OCI-LY3 (cell line): ENCODE measurements around the gene SGMS2.
"Not testable (repeated sequence)": the region's sequence is repeated elsewhere in the genome, so short reads cannot be mapped to it uniquely, and the experiment has no call there.

ENCODE experiments used
- H2AFZ ChIP-seq: fragments of 200-600, 300-600 bp; shearing (Covaris generic); 2 replicates; pipeline ENCODE4 v1.6.0; 2014; ENCODE audit warnings: antibody characterized with exemption, low read depth, low read length
- H3K27ac ChIP-seq: fragments of 200-600, 300-600 bp; sonication (generic); 2 replicates; pipeline ENCODE4 v1.5.1; 2014; ENCODE audit warnings: mild to moderate bottlenecking, low read length, moderate library complexity, mixed read lengths
- H3K27me3 ChIP-seq: fragments of 200-600, 300-600 bp; sonication (generic); 2 replicates; pipeline ENCODE4 v1.6.1; 2014; ENCODE audit warnings: low read depth, low read length, mixed read lengths
- H3K36me3 ChIP-seq: fragments of 200-600, 300-600 bp; sonication (generic); replicated peaks from 2 replicates; pipeline ENCODE3; 2014; ENCODE audit warnings: low read depth, low read length, mixed read lengths
- H3K4me1 ChIP-seq: fragments of 300-600, 200-600 bp; sonication (generic); 2 replicates; pipeline ENCODE4 v1.6.1; 2014; ENCODE audit warnings: low read length, mixed read lengths
- H3K4me2 ChIP-seq: fragments of 200-600, 300-600 bp; sonication (generic); 2 replicates; pipeline ENCODE4 v1.6.1; 2014; ENCODE audit warnings: low read length, mixed read lengths
- H3K4me3 ChIP-seq: fragments of 300-600, 200-600 bp; sonication (generic); 2 replicates; pipeline ENCODE4 v1.5.1; 2014; ENCODE audit warnings: antibody characterized with exemption, mild to moderate bottlenecking, low read length, moderate library complexity
- H3K79me2 ChIP-seq: fragments of 300-600, 200-600 bp; shearing (Covaris generic); 2 replicates; pipeline ENCODE4 v1.6.1; 2014; ENCODE audit warnings: mild to moderate bottlenecking, low read length, mixed read lengths
- H3K9ac ChIP-seq: fragments of 300-600, 200-600 bp; shearing (Covaris generic); 2 replicates; pipeline ENCODE4 v1.6.0; 2014; ENCODE audit warnings: mild to moderate bottlenecking, low read length, moderate library complexity
- H3K9me3 ChIP-seq: fragments of 200-600, 300-600 bp; shearing (Covaris generic); 2 replicates; pipeline ENCODE4 v1.6.1; 2014; ENCODE audit warnings: low read length, mixed read lengths; ENCODE audit not compliant: insufficient read depth
- H4K20me1 ChIP-seq: fragments of 200-600, 300-600 bp; sonication (generic); 2 replicates; pipeline ENCODE4 v1.6.1; 2016; ENCODE audit warnings: low read length, mixed read lengths; ENCODE audit not compliant: insufficient read depth
- CTCF ChIP-seq: fragments of 200-600, 300-600 bp; sonication (generic); IDR thresholded peaks from 2 replicates; pipeline ENCODE4 v1.5.1; 2014; ENCODE audit warnings: antibody characterized with exemption, low read length, low read depth
- EZH2phosphoT487 ChIP-seq: fragments of 200-600 bp; shearing (Covaris generic); IDR thresholded peaks from 2 replicates; pipeline ENCODE4 v1.6.1; 2018; ENCODE audit warnings: antibody characterized with exemption, mixed run types, low read depth

SGMS2 gene

GRCh38 chr4:107916623-107917022 lies 91.9 kb downstream of the SGMS2 start:
- no peaks in the 10 kb centered on the region for H3K27me3 ChIP-seq
- peaks cover 18% of the 10 kb centered on the region for H3K9me3 ChIP-seq
- H3K79me2 ChIP-seq = no peaks in the 10 kb centered on the region
- H3K36me3 ChIP-seq = peaks cover 12% of the 10 kb centered on the region
- H3K4me3 ChIP-seq = no peak overlapping the region
- no peak overlapping the region for H3K4me2 ChIP-seq
- H4K20me1 ChIP-seq = no peaks in the 10 kb centered on the region
- peaks cover 12% of the 10 kb centered on the region; the same call in 1 of the 2 replicates for H3K4me1 ChIP-seq
- TF ChIP-seq CTCF = no peak
- TF ChIP-seq EZH2phosphoT487 = no peak
- H3K27ac ChIP-seq = no peak overlapping the region
- H2AFZ ChIP-seq = no peak overlapping the region
- no peak overlapping the region for H3K9ac ChIP-seq

DNA sequence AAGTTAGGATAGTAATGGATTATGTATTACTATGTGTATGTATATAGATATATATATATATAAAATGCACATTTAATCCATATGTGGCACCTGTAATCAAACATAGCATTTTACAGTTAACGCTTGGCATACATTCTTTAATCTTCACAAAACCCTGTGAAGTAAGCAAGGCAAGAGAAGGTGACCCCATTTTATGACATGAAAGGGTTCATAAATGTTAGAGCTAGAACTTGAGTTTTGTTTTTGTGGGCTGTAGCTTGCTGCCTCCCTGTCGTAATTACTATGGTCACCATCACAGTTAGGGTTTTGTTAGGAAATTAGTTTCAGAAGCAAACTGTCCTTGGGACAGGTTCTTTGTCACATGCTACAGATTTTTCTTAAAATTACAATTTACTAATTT lies 92.8 kb downstream of the SGMS2 start:
- no peak overlapping the region for H3K4me2 ChIP-seq

GRCh38 chr4:107922486-107923473 lies 98.0 kb downstream of the SGMS2 start:
- H4K20me1 ChIP-seq = no peaks in the 10 kb centered on the region
- H3K4me2 ChIP-seq = no peak overlapping the region
- no peaks in the 10 kb centered on the region for H3K4me1 ChIP-seq
- no peak overlapping the region for H3K9ac ChIP-seq
- H3K4me3 ChIP-seq = no peak overlapping the region
- no peak overlapping the region for H2AFZ ChIP-seq
- no peaks in the 10 kb centered on the region for H3K79me2 ChIP-seq
- no peaks in the 10 kb centered on the region for H3K27me3 ChIP-seq
- H3K9me3 ChIP-seq = peaks cover 18% of the 10 kb centered on the region
- peaks cover 12% of the 10 kb centered on the region for H3K36me3 ChIP-seq
- no peak for TF ChIP-seq EZH2phosphoT487
- no peak overlapping the region for H3K27ac ChIP-seq

More for the DNA sequence above, 92.8 kb downstream of the SGMS2 start:
- peaks cover 12% of the 10 kb centered on the region; the same call in 1 of the 2 replicates for H3K4me1 ChIP-seq
- no peak overlapping the region for H3K27ac ChIP-seq
- peaks cover 18% of the 10 kb centered on the region for H3K9me3 ChIP-seq
- no peak for TF ChIP-seq CTCF
- TF ChIP-seq EZH2phosphoT487 = no peak
- no peak overlapping the region for H2AFZ ChIP-seq
- H3K9ac ChIP-seq = no peak overlapping the region
- H3K36me3 ChIP-seq = peaks cover 12% of the 10 kb centered on the region
- H3K27me3 ChIP-seq = no peaks in the 10 kb centered on the region
- no peaks in the 10 kb centered on the region for H4K20me1 ChIP-seq
- no peaks in the 10 kb centered on the region for H3K79me2 ChIP-seq
- H3K4me3 ChIP-seq = no peak overlapping the region

DNA sequence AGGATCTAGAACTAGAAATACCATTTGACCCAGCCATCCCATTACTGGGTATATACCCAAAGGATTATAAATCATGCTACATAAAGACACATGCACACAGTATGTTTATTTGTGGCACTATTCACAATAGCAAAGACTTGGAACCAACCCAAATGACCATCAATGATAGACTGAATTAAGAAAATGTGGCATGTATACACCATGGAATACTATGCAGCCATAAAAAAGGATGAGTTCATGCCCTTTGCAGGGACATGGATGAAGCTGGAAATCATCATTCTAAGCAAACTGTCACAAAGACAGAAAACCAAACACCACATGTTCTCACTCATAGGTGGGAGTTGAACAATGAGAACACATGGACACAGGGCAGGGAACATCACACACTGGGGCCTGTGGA lies 101.0 kb downstream of the SGMS2 start:
- not testable (repeated sequence) for H3K4me2 ChIP-seq, H3K9me3 ChIP-seq, H3K36me3 ChIP-seq, H4K20me1 ChIP-seq, H3K27ac ChIP-seq, H3K9ac ChIP-seq, H3K79me2 ChIP-seq, H3K4me3 ChIP-seq, H2AFZ ChIP-seq, H3K27me3 ChIP-seq
- peaks cover 10% of the 10 kb centered on the region for H3K4me1 ChIP-seq

- not testable (repeated sequence) for H3K27ac ChIP-seq, H3K27me3 ChIP-seq, H3K9ac ChIP-seq, H3K4me2 ChIP-seq, H3K4me3 ChIP-seq, H4K20me1 ChIP-seq, H3K9me3 ChIP-seq, H3K79me2 ChIP-seq, H3K36me3 ChIP-seq
- peaks cover 10% of the 10 kb centered on the region for H3K4me1 ChIP-seq
- H2AFZ ChIP-seq = 0 out of 2 replicates have a peak overlapping the region, but pooled peaks have one; percentile 47
Observed at GRCh38 chr4:107926875-107927274, 102.1 kb downstream of the SGMS2 start.
